ENCODE data around the gene NOD2. TPM values are rescaled to one million over a fixed set of nuclear protein-coding genes. Genes with fewer than 3 reads are reported as not detected.
A peak's percentile ranks its signal among the peaks of the same experiment; 100 is the strongest.

NOD2 gene
- total and polyA plus RNA-seq, 4 donors: 0.35 to 1.3 (median 0.48) TPM

DNA sequence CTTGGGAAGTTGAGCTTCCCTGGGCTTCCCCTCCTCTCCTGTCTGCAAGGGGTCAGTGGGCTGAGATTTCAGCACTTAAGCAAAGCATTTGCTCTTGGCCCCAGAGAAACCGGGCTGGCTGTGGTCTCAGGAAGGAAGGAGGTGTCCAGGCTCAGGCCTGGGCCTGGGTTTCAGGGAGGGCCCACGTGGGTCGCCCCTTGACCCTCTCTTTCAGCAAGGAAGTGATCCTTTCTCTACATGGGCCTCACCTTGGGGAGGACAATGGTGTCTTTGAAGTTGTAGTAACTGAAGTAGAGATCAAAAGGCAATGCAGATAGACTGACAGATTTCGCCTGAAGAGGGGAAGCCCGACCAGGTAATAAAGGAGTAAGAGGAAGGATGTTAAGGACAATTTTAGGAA is 2.7 kb downstream of the NOD2 start:
- Histone ChIP-seq H3K36me3 (ENCODE audit: control insufficient read depth in 4 of 4, insufficient read depth in 3 of 4, low read depth in 1 of 4, low read length in 3 of 4) (no peaks in the 10 kb centered on the region), H3K4me1 (ENCODE audit: control insufficient read depth in 4 of 4, insufficient read depth in 4 of 4, low read length in 3 of 4) (peaks cover 6 to 45% (median 24%) of the 10 kb centered on the region in 4 donors), H3K27ac (ENCODE audit: low read depth in 1 of 2, low read length in 2 of 2) (peak overlapping the region; percentile 82 to 96), H3K9ac (ENCODE audit: low read depth in 1 of 2, low read length in 2 of 2) (no peak overlapping the region), H3K9me3 (ENCODE audit: control insufficient read depth in 4 of 4, low read length in 3 of 4) (no peaks in the 10 kb centered on the region), H3K27me3 (ENCODE audit: control insufficient read depth in 4 of 4, insufficient read depth in 4 of 4, low read length in 3 of 4) (no peaks in the 10 kb centered on the region), H3K4me3 (ENCODE audit: low read depth in 1 of 3, low read length in 3 of 3) (no peak overlapping the region)
- DNase-seq (ENCODE audit: low spot score): no peak
- no peak for TF ChIP-seq YY1 (IDR thresholded peaks at IDR 0.05)
- TF ChIP-seq NR2F2 (IDR thresholded peaks at IDR 0.05): no peak
- TF ChIP-seq GABPA (IDR thresholded peaks at IDR 0.05 in 1 of 2, conservative IDR thresholded peaks at IDR 0.05 in 1 of 2): no peak
- TF ChIP-seq, protein P1, sequence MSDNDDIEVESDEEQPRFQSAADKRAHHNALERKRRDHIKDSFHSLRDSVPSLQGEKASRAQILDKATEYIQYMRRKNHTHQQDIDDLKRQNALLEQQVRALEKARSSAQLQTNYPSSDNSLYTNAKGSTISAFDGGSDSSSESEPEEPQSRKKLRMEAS (IDR thresholded peaks at IDR 0.05): no peak
- no peak for TF ChIP-seq FOXA1 (IDR thresholded peaks at IDR 0.05)
- WGBS: 56% methylated on average over 5 of the region's 5 CpGs

DNA sequence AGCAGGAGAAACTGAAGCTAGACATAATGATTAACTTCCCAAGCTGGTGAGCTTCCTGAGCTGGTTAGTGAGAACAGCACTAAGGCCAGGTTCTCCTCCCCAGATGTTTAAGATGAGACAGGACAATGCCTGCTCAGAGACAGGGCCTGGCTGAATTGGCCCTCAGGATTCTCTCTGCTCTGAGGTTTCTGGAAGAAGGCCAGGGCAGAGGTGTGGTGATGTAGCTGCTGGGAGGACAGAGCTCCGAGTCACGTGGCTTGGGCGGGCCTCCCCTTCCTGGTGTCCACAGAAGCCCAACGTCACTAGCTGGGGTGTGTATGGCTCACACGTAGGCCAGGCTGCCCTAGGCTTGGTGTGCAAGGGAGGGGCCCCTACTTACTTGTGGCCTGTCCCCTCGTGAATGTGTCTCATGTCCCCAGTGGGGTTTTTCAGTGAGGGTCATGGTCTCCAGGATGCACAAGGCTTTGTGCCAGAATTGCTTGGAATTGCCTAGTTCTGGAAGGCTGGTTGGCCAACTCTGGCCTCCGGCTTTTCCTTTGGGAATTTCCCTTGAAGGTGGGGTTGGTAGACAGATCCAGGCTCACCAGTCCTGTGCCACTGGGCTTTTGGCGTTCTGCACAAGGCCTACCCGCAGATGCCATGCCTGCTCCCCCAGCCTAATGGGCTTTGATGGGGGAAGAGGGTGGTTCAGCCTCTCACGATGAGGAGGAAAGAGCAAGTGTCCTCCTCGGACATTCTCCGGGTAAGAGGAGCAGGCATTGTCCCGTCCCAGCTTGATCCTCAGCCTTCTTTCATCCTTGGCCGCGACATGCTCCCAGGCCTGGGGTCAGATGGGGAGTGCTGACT is 3.4 kb downstream of the NOD2 start:
- DNase-seq (ENCODE audit: low spot score): no peak
- Histone ChIP-seq H3K36me3 (ENCODE audit: control insufficient read depth in 4 of 4, insufficient read depth in 3 of 4, low read depth in 1 of 4, low read length in 3 of 4) (no peaks in the 10 kb centered on the region), H3K9me3 (ENCODE audit: control insufficient read depth in 4 of 4, low read length in 3 of 4) (no peaks in the 10 kb centered on the region), H3K27ac (ENCODE audit: low read depth in 1 of 2, low read length in 2 of 2) (peak overlapping the region; percentile 82 to 96), H3K9ac (ENCODE audit: low read depth in 1 of 2, low read length in 2 of 2) (no peak overlapping the region), H3K4me3 (ENCODE audit: low read depth in 1 of 3, low read length in 3 of 3) (no peak overlapping the region), H3K4me1 (ENCODE audit: control insufficient read depth in 4 of 4, insufficient read depth in 4 of 4, low read length in 3 of 4) (peaks cover 6 to 45% (median 24%) of the 10 kb centered on the region in 4 donors), H3K27me3 (ENCODE audit: control insufficient read depth in 4 of 4, insufficient read depth in 4 of 4, low read length in 3 of 4) (no peaks in the 10 kb centered on the region)
- TF ChIP-seq RAD21 (IDR thresholded peaks at IDR 0.05) (peak in 1 of 2 donors; percentile 3), EGR1 (IDR thresholded peaks at IDR 0.05; ENCODE audit: low read depth in 2 of 2) (no peak), SP1 (IDR thresholded peaks at IDR 0.05) (peak; percentile 40), YY1 (IDR thresholded peaks at IDR 0.05) (peak; percentile 24), JUND (IDR thresholded peaks at IDR 0.05) (peak in 1 of 2 donors; percentile 38), RXRA (IDR thresholded peaks at IDR 0.05) (peak in 1 of 2 donors; percentile 40), FOXA1 (IDR thresholded peaks at IDR 0.05) (no peak), NR2F2 (IDR thresholded peaks at IDR 0.05) (no peak), TAF1 (conservative IDR thresholded peaks at IDR 0.05) (no peak), HNF4A (conservative IDR thresholded peaks at IDR 0.05) (peak; percentile 3 to 19)
- TF ChIP-seq, protein P2, sequence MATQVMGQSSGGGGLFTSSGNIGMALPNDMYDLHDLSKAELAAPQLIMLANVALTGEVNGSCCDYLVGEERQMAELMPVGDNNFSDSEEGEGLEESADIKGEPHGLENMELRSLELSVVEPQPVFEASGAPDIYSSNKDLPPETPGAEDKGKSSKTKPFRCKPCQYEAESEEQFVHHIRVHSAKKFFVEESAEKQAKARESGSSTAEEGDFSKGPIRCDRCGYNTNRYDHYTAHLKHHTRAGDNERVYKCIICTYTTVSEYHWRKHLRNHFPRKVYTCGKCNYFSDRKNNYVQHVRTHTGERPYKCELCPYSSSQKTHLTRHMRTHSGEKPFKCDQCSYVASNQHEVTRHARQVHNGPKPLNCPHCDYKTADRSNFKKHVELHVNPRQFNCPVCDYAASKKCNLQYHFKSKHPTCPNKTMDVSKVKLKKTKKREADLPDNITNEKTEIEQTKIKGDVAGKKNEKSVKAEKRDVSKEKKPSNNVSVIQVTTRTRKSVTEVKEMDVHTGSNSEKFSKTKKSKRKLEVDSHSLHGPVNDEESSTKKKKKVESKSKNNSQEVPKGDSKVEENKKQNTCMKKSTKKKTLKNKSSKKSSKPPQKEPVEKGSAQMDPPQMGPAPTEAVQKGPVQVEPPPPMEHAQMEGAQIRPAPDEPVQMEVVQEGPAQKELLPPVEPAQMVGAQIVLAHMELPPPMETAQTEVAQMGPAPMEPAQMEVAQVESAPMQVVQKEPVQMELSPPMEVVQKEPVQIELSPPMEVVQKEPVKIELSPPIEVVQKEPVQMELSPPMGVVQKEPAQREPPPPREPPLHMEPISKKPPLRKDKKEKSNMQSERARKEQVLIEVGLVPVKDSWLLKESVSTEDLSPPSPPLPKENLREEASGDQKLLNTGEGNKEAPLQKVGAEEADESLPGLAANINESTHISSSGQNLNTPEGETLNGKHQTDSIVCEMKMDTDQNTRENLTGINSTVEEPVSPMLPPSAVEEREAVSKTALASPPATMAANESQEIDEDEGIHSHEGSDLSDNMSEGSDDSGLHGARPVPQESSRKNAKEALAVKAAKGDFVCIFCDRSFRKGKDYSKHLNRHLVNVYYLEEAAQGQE (IDR thresholded peaks at IDR 0.05): no peak
- TF ChIP-seq, protein P1 (IDR thresholded peaks at IDR 0.05): peak; percentile 15
- TF ChIP-seq, protein P3, sequence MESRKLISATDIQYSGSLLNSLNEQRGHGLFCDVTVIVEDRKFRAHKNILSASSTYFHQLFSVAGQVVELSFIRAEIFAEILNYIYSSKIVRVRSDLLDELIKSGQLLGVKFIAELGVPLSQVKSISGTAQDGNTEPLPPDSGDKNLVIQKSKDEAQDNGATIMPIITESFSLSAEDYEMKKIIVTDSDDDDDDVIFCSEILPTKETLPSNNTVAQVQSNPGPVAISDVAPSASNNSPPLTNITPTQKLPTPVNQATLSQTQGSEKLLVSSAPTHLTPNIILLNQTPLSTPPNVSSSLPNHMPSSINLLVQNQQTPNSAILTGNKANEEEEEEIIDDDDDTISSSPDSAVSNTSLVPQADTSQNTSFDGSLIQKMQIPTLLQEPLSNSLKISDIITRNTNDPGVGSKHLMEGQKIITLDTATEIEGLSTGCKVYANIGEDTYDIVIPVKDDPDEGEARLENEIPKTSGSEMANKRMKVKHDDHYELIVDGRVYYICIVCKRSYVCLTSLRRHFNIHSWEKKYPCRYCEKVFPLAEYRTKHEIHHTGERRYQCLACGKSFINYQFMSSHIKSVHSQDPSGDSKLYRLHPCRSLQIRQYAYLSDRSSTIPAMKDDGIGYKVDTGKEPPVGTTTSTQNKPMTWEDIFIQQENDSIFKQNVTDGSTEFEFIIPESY (IDR thresholded peaks at IDR 0.05): no peak
- WGBS: 53% methylated on average over 15 of the region's 15 CpGs

Data from liver (tissue), 9 donors.